Measurements from ENCODE around the gene SMG6. TPM values are rescaled to one million over a fixed set of nuclear protein-coding genes. Genes with fewer than 3 reads are reported as not detected.

The SMG6 gene
- total RNA-seq, 1 experiment from 2014 or later, result 28.6 TPM

DNA sequence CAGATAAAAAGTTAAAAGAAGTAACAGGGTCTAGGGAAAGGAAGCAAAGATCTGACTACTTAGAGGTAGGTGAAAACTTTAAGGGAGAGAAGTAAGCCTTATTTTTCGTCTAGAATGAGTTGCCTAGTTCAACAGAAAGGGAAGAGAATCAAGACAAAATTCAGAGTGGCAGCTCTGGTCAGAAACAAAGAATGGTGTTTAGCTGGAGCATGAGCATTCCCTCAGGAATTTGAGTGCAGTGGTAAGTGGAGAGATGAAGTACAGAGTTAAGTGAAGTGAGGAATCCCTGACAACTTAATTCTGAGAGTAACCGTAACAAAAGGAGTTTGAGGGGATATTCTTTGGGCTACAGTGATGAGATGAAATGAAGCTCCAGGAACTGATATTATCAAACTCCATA lies 11.5 kb downstream of the SMG6 start:
- Histone ChIP-seq H3K27me3 (ENCODE audit: insufficient read depth, low read length) (no peaks in the 10 kb centered on the region), H4K8ac (replicated peaks; ENCODE audit: insufficient read length, low read depth, low read length) (no peak overlapping the region), H2AFZ (ENCODE audit: low read length) (no peak overlapping the region), H3K56ac (ENCODE audit: insufficient read length, low read depth, low read length) (no peak overlapping the region), H2BK12ac (ENCODE audit: insufficient read length, low read depth, low read length) (no peak overlapping the region), H3K18ac (ENCODE audit: insufficient read length, low read depth, low read length) (no peak overlapping the region), H3K14ac (ENCODE audit: insufficient read depth, low read length) (no peak overlapping the region), H3K4ac (ENCODE audit: low read depth, low read length) (no peak overlapping the region), H3K4me1 (ENCODE audit: insufficient read depth, low read length) (no peaks in the 10 kb centered on the region), H3T11ph (ENCODE audit: low read length) (no peak overlapping the region), H3K9me3 (ENCODE audit: control insufficient read depth, low read depth, low read length) (no peaks in the 10 kb centered on the region), H3K79me2 (ENCODE audit: insufficient read depth, low read length) (no peaks in the 10 kb centered on the region), H2BK120ac (ENCODE audit: low read depth, low read length, poor library complexity, severe bottlenecking) (no peak overlapping the region), H3K27ac (ENCODE audit: insufficient read length, low read depth, low read length) (no peak overlapping the region), H3K79me1 (ENCODE audit: insufficient read depth, low read depth, low read length, poor library complexity, severe bottlenecking) (no peaks in the 10 kb centered on the region), H2AK5ac (ENCODE audit: insufficient read length, low read length) (no peak overlapping the region), H3K4me2 (ENCODE audit: insufficient read depth, insufficient read length, low read length) (no peak overlapping the region), H4K91ac (ENCODE audit: insufficient read length, low read depth, low read length) (no peak overlapping the region), H3K9ac (ENCODE audit: extremely low read depth, insufficient read length, low read length) (no peak overlapping the region), H3K23me2 (ENCODE audit: insufficient read length, low read depth, low read length, poor library complexity, severe bottlenecking) (no peaks in the 10 kb centered on the region), H2BK20ac (ENCODE audit: low read depth, low read length, poor library complexity, severe bottlenecking) (no peak overlapping the region), H4K5ac (ENCODE audit: insufficient read length, low read depth, low read length) (no peak overlapping the region), H4K20me1 (ENCODE audit: control insufficient read depth, insufficient read depth, insufficient read length) (peaks cover 2% of the 10 kb centered on the region), H2BK15ac (ENCODE audit: low read depth, low read length) (no peak overlapping the region), H2BK5ac (ENCODE audit: insufficient read length, low read length) (no peak overlapping the region), H3K23ac (ENCODE audit: insufficient read length, low read depth, low read length) (no peak overlapping the region)
- Mint-ChIP-seq H3K27me3 (ENCODE audit: low read depth) (no peaks in the 10 kb centered on the region), H3K27ac (no peak overlapping the region), H3K4me1 (no peaks in the 10 kb centered on the region; a peak in 2 of 4 replicates), H3K9me3 (no peaks in the 10 kb centered on the region), H3K36me3 (ENCODE audit: insufficient read depth in 1 of 3, low read depth in 3 of 3) (peaks cover 30 to 83% (median 71%) of the 10 kb centered on the region in 3 experiments; a peak in 6 of 7 replicates), H3K4me3 (no peak overlapping the region)
- no peak for DNase-seq
- WGBS (ENCODE audit: extremely low coverage, insufficient read length, low lambda C conversion rate), result no CpG with 5 or more reads among the region's 2 CpGs
- TF ChIP-seq, protein P1, sequence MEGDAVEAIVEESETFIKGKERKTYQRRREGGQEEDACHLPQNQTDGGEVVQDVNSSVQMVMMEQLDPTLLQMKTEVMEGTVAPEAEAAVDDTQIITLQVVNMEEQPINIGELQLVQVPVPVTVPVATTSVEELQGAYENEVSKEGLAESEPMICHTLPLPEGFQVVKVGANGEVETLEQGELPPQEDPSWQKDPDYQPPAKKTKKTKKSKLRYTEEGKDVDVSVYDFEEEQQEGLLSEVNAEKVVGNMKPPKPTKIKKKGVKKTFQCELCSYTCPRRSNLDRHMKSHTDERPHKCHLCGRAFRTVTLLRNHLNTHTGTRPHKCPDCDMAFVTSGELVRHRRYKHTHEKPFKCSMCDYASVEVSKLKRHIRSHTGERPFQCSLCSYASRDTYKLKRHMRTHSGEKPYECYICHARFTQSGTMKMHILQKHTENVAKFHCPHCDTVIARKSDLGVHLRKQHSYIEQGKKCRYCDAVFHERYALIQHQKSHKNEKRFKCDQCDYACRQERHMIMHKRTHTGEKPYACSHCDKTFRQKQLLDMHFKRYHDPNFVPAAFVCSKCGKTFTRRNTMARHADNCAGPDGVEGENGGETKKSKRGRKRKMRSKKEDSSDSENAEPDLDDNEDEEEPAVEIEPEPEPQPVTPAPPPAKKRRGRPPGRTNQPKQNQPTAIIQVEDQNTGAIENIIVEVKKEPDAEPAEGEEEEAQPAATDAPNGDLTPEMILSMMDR (conservative IDR thresholded peaks at IDR 0.05), result no peak
